ENCODE measurements around the gene DMD.
A peak's percentile ranks its signal among the peaks of the same experiment; 100 is the strongest.

The DMD gene

DNA sequence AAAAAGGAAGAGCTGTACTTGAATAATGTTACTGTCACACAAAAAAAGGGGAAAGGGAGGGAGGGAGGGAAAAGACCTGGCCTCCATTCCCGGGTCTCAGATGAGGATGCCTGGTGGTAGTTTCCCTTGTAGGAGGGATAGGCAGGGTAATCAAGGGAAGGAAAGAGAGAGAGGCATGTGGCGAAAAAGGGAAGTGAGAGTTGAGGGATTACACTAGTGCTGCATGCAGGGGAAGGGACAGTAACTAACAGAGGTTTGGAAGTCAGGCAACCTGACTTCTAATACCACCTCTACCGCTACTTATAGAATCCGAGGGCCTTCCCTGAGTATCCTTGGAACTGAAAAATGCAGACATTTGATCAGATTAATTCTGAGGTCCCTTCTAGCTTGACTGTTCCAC, 1317.8 kb downstream of the DMD start:
- DNase-seq (ENCODE audit: insufficient read length, low spot score): no peak
- no peak for TF ChIP-seq CTCF (IDR thresholded peaks at IDR 0.05; ENCODE audit: insufficient read depth, missing control alignments)
- FAIRE-seq: no peak

DNA sequence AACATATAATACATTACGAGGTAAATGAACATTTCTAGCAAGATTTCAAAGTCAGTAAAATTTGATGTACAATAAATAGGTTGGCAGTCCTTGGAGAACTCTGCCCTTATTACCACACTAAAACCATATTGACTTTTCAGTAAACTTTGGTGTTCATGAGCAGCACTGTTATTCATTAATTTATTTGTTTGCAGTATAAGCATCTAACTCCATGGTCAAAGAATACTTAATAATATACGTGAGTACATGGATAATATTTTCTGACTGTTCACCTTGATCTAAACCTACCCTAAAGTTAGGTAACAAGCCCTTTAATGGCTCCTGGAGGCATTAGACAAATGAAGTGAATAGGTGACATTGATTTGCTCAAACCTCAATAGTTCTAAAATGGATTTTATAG, 1322.3 kb downstream of the DMD start:
- FAIRE-seq: peak; percentile 86
- no peak for TF ChIP-seq CTCF (IDR thresholded peaks at IDR 0.05; ENCODE audit: insufficient read depth, missing control alignments)
- no peak for DNase-seq (ENCODE audit: insufficient read length, low spot score)

DNA sequence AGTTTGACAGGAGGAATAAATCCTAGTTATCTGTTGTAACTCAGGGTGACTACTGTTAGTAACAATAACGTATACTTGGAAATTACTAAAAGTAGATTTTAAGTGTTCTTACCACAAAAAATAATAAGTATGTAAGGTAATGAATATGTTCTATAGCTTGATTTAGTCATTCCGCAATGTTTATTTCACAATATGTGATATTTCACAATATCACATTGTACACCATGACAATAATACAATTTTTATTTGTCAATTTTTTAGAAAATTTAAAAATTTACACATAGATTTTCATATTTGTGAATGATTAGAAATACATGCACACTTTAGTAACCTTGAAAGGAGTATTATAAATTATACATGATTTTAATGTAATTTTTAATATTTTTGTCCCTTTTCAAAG, 1326.8 kb downstream of the DMD start:
- FAIRE-seq (no peak), DNase-seq (ENCODE audit: insufficient read length, low spot score) (no peak)
- TF ChIP-seq CTCF (IDR thresholded peaks at IDR 0.05; ENCODE audit: insufficient read depth, missing control alignments): no peak

DNA sequence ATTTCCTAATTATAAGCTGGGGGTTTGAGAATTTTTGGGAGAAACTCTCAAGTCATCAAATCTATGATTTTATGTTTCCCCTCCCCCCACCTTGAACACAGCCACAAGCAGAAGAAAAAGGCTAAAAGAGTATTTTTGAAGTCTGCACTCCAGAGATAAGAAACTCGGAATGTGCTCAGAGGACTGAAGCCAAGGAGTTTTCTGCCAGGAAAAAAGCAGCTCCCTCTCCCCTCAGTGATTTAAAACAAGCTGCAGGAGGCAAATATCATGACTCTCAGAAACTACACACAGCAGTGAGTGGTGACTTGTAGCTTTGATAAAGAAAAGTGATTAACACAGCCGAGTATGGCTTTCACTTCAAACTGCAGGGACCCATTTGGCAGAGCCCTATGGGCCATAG, 1339.3 kb downstream of the DMD start:
- no peak for TF ChIP-seq CTCF (IDR thresholded peaks at IDR 0.05; ENCODE audit: insufficient read depth, missing control alignments)
- DNase-seq (ENCODE audit: insufficient read length, low spot score) (no peak), FAIRE-seq (no peak)

DNA sequence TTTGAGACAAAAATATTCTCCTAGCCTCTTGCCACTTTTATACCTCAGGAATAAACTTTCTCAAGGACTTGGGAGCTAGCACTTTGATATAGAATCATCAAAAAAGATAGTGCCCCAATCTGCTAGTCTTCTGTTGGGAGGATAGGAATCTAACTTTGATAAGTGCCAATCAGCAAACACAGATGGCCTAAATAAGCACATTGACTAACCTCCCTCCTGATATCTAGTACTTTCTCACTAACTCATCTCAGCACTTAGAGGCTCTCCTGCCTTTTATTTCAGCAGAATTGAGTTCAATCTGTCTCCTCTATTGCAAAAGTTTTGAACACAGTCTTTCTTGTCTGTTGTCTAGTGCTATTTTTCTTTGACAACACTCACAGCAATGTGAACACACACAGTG, 1341.1 kb downstream of the DMD start:
- no peak for DNase-seq (ENCODE audit: insufficient read length, low spot score)
- no peak for TF ChIP-seq CTCF (IDR thresholded peaks at IDR 0.05; ENCODE audit: insufficient read depth, missing control alignments)
- no peak for FAIRE-seq

DNA sequence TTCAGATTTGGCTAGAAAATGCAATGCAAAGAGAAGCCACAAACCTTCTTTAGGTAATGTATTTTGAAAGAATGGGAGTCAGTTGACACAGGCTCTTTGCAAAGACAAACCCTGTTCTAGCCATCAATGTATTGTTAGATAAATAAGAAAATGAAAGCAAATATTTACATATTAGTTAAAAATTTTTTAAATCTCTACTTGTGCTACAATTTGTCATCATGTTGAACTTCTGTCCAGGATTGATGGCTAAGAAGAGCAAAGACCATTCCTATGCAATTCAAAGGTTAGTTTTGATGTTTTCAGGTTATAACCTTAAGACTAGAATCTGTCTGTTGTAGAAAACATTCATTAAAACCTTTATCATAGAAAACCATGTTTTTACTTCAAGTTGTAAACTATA, 1350.7 kb downstream of the DMD start:
- no peak for TF ChIP-seq CTCF (IDR thresholded peaks at IDR 0.05; ENCODE audit: insufficient read depth, missing control alignments)
- no peak for FAIRE-seq

GRCh38 chrX:31858915-31859314, 1352.4 kb downstream of the DMD start:
- TF ChIP-seq CTCF (IDR thresholded peaks at IDR 0.05; ENCODE audit: insufficient read depth, missing control alignments): no peak
- DNase-seq (ENCODE audit: insufficient read length, low spot score) (no peak), FAIRE-seq (no peak)

More for the DNA sequence above, 1350.7 kb downstream of the DMD start:
- DNase-seq (ENCODE audit: insufficient read length, low spot score): no peak

Data from D721Med (cell line).